Keratinocyte (primary cell): ENCODE results near the gene METRNL. TPM values are rescaled to one million over a fixed set of nuclear protein-coding genes. Genes with fewer than 3 reads are reported as not detected.

Experiments
- DNase-seq: peaks from one replicate; pipeline ENCODE4 v3.0.0-alpha.2; 2011; ENCODE audit warnings: low read depth, missing footprints, low spot score
- FAIRE-seq: peaks from 2 replicates; lab custom pipeline; 2011; peaks lifted over from hg19 to GRCh38; lab: Jason Lieb, UNC
- H2AFZ ChIP-seq: 2 replicates; pipeline ENCODE4 v1.6.0; 2012; ENCODE audit warnings: low read length, control low read depth, inconsistent platforms; ENCODE audit not compliant: control insufficient read depth
- H3K27ac ChIP-seq: 2 replicates; pipeline ENCODE4 v1.5.1; 2011; ENCODE audit warnings: low read length; ENCODE audit not compliant: control insufficient read depth, insufficient read depth
- H3K27me3 ChIP-seq: 3 replicates; pipeline ENCODE4 v1.6.0; 2011; ENCODE audit warnings: low read length; ENCODE audit not compliant: control insufficient read depth, insufficient read depth; ENCODE audit errors: extremely low read depth
- H3K36me3 ChIP-seq, 2 experiments: 2 replicates in 1 of 2; 3 replicates in 1 of 2; pipeline ENCODE4 v1.5.1; 2011; ENCODE audit warnings: low read length in 2 of 2, mild to moderate bottlenecking in 1 of 2; ENCODE audit not compliant: control insufficient read depth in 2 of 2, insufficient read depth in 2 of 2; ENCODE audit errors: extremely low read depth in 1 of 2
- H3K4me1 ChIP-seq: 3 replicates; pipeline ENCODE4 v1.5.1; 2011; ENCODE audit warnings: low read length; ENCODE audit not compliant: control insufficient read depth, insufficient read depth; ENCODE audit errors: extremely low read depth
- H3K4me2 ChIP-seq: 3 replicates; pipeline ENCODE4 v1.6.0; 2011; ENCODE audit warnings: low read depth, low read length; ENCODE audit not compliant: control insufficient read depth, insufficient read depth; ENCODE audit errors: extremely low read depth
- H3K4me3 ChIP-seq, 3 experiments: fragments of 200-600 bp in 1 of 3; sonication (generic) in 1 of 3; 2 replicates in 2 of 3; 3 replicates in 1 of 3; pipeline ENCODE4 v1.5.1; 2011 to 2016; ENCODE audit warnings: low read length in 3 of 3, mild to moderate bottlenecking in 3 of 3, control low read depth in 2 of 3, inconsistent platforms in 1 of 3, low read depth in 1 of 3, mixed read lengths in 1 of 3, mixed run types in 1 of 3, moderate library complexity in 1 of 3; ENCODE audit not compliant: control insufficient read depth in 2 of 3, insufficient read depth in 2 of 3; ENCODE audit errors: extremely low read depth in 1 of 3
- H3K79me2 ChIP-seq: 2 replicates; pipeline ENCODE4 v1.6.0; 2012; ENCODE audit warnings: low read length; ENCODE audit not compliant: control insufficient read depth, insufficient read depth
- H3K9ac ChIP-seq: 3 replicates; pipeline ENCODE4 v1.6.0; 2011; ENCODE audit warnings: low read length; ENCODE audit not compliant: control insufficient read depth, insufficient read depth; ENCODE audit errors: extremely low read depth
- H3K9me1 ChIP-seq: 3 replicates; pipeline ENCODE4 v1.6.0; 2011; ENCODE audit warnings: low read length; ENCODE audit not compliant: control insufficient read depth, insufficient read depth; ENCODE audit errors: extremely low read depth
- H3K9me3 ChIP-seq: 2 replicates; pipeline ENCODE4 v1.5.1; 2012; ENCODE audit warnings: low read depth, low read length; ENCODE audit not compliant: control insufficient read depth
- H4K20me1 ChIP-seq: 3 replicates; pipeline ENCODE4 v1.6.0; 2011; ENCODE audit warnings: low read length; ENCODE audit not compliant: control insufficient read depth, insufficient read depth; ENCODE audit errors: extremely low read depth
- CTCF ChIP-seq, 3 experiments: IDR thresholded peaks in 1 of 3; conservative IDR thresholded peaks in 1 of 3; optimal IDR thresholded peaks in 1 of 3; 2 replicates in 2 of 3; 3 replicates in 1 of 3; pipeline versions ENCODE3 to v1.5.1; 2011; ENCODE audit warnings: low read length in 3 of 3, mild to moderate bottlenecking in 3 of 3, moderate library complexity in 2 of 3, control low read depth in 1 of 3, inconsistent platforms in 1 of 3; ENCODE audit not compliant: insufficient read depth in 2 of 3; ENCODE audit errors: extremely low read depth in 1 of 3
- EZH2 ChIP-seq: IDR thresholded peaks from one replicate; pipeline ENCODE4 v1.6.1; 2012; ENCODE audit warnings: inconsistent platforms, mild to moderate bottlenecking, low read length, moderate library complexity
- dilution Hi-C: fragments of 300-500 bp; cut with MboI; formaldehyde crosslinking; loops from one replicate; pipeline ENCODE4 v1.7.0; 2020; ENCODE audit warnings: low sequenced_read_pairs; ENCODE audit not compliant: extremely low pct_ligation_motif_present
- polyA plus RNA-seq, 5 experiments: library from polyadenylated mRNA; depleted of rRNA in 3 of 5; stranded (reverse) in 3 of 5; stranded (forward) in 1 of 5; unstranded in 1 of 5; fragments of >200 nt; gene quantifications; 1 replicate in 1 of 5; 2 replicates in 3 of 5; 3 replicates in 1 of 5; pipeline versions ENCODE4 v1.2.1 to v1.2.3, GENCODE V29; 2011 to 2012; ENCODE audit warnings: missing spikeins in 2 of 5, low read depth in 1 of 5, low replicate concordance in 1 of 5

METRNL gene
- polyA plus RNA-seq, 1 donor (not counting 4 experiments of a cell fraction or from before 2014, with no cell fraction given) = 3.1 TPM

DNA sequence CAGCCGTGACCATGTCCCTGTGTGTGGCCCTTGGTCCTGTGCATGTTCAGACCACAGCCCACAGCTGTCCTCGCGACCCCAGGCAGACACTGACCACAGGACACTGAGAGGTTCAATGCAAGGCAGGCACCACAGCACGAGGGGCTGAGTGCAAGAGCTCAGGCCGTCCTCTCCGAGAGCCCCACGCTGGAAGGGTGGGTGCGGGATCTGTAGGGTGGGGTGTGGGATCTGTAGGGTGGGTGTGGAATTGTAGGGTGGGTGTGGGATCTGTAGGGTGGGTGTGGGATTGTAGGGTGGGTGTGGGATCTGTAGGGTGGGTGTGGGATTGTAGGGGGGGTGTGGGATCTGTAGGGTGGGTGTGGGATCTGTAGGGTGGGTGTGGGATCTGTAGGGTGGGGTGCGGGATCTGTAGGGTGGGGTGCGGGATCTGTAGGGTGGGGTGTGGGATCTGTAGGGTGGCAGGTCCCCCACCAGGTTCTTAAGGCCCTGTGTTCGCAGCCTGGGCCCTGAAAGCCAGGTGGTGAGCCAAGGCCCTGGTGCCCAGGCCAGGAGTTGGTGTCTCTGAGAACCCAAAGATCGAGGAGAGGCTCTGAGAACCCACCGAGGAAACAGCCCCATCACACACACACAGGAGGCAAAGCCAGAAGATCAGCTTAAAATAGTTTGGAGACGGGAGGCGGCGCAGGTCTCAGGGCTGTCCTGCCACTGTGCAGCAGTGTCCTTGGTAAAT is 48.2 kb downstream of the METRNL start:
- Histone ChIP-seq H3K4me3 (no peak overlapping the region), H3K4me2 (no peak overlapping the region), H3K27ac (no peak overlapping the region), H2AFZ (no peak overlapping the region), H3K4me1 (peaks cover 8% of the 10 kb centered on the region), H4K20me1 (peaks cover 3% of the 10 kb centered on the region), H3K9ac (no peak overlapping the region), H3K9me3 (no peaks in the 10 kb centered on the region), H3K36me3 (no peaks in the 10 kb centered on the region), H3K27me3 (peaks cover 38% of the 10 kb centered on the region), H3K79me2 (no peaks in the 10 kb centered on the region), H3K9me1 (no peaks in the 10 kb centered on the region)
- no peak for TF ChIP-seq EZH2
- TF ChIP-seq CTCF (optimal IDR thresholded peaks at IDR 0.05 in 1 of 3, IDR thresholded peaks at IDR 0.05 in 1 of 3, conservative IDR thresholded peaks at IDR 0.05 in 1 of 3; ENCODE audit: extremely low read depth in 1 of 3, insufficient read depth in 2 of 3, low read length in 3 of 3) = no peak
- DNase-seq (no peak), FAIRE-seq (no peak)
- dilution Hi-C loops = no loop called here

DNA sequence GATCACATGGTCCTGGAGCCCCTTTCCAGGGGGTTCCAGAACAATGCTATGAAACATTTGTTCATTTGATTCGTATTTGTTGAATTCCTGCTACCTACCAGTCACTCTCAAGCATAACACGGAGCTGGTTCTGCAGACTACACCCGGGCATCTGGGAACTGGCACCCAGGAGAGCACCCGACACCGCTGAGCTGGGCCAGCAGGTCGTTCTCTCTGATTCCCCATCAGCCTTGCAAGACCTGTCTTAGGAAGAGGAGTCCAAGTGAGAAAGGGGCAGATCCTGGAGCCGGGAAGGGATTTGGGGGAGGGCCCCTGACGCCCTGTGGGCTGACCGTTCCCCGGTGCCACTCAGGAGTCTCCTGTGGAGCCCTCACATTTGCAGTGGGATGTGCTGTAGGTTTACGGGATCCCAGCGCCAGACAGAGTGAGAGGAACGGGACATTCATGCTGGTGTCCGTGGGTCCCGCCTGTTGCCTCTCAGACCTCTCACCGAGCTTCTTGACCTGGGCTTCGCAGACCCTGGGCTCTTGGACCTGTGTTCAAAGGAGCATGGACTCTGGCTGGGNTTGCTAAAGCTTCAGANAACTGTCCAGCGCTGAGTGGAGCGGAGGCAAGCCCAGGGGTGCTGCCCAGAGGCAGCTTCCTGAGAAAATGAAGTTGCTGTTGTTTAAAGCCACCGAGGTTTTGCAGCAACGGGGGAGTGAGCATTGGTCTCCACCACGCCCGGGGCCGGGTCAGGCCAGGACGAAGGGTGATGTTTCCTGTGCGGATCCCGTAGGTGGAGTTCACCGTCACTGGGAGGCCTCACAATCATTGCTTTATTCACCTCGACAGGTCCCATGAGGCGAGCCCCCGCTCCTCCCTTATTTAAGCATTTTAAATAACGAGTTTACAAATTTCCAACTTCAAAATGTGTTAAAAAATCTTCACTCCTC is 49.2 kb downstream of the METRNL start:
- dilution Hi-C loops = no loop called here
- no peaks in the 10 kb centered on the region for H3K9me3 ChIP-seq
- no peak overlapping the region for H3K4me2 ChIP-seq
- no peak for TF ChIP-seq CTCF (optimal IDR thresholded peaks at IDR 0.05 in 1 of 3, IDR thresholded peaks at IDR 0.05 in 1 of 3, conservative IDR thresholded peaks at IDR 0.05 in 1 of 3; ENCODE audit: extremely low read depth in 1 of 3, insufficient read depth in 2 of 3, low read length in 3 of 3)
- TF ChIP-seq EZH2 = no peak
- H3K36me3 ChIP-seq = no peaks in the 10 kb centered on the region
- H3K27me3 ChIP-seq = peaks cover 43% of the 10 kb centered on the region
- no peak overlapping the region for H2AFZ ChIP-seq
- H3K9ac ChIP-seq = no peak overlapping the region
- H3K9me1 ChIP-seq = no peaks in the 10 kb centered on the region
- peaks cover 5% of the 10 kb centered on the region for H4K20me1 ChIP-seq
- FAIRE-seq = no peak
- H3K4me3 ChIP-seq = no peak overlapping the region
- no peak overlapping the region for H3K27ac ChIP-seq
- H3K4me1 ChIP-seq = peaks cover 8% of the 10 kb centered on the region
- no peak for DNase-seq
- H3K79me2 ChIP-seq = no peaks in the 10 kb centered on the region
